Smooth muscle cell (in vitro differentiated cells): ENCODE results near the gene FAAH. TPM values are rescaled to one million over a fixed set of nuclear protein-coding genes. Genes with fewer than 3 reads are reported as not detected.

Experiments
- DNase-seq: peaks from one replicate; lab custom pipeline; 2025; ENCODE audit not compliant: unreplicated experiment; lab: John Stamatoyannopoulos, UW
- H2AFZ ChIP-seq: fragments of 200-600 bp; sonication (generic); 2 replicates; pipeline ENCODE4 v1.6.0; 2016; ENCODE audit warnings: antibody characterized with exemption, low read depth, mild to moderate bottlenecking
- H3F3A ChIP-seq: fragments of 200-600 bp; sonication (generic); 2 replicates; pipeline ENCODE4 v1.6.0; 2017; ENCODE audit warnings: antibody characterized with exemption, low read depth
- H3K27ac ChIP-seq: fragments of 200-600 bp; sonication (generic); 2 replicates; pipeline ENCODE4 v1.5.1; 2016; ENCODE audit warnings: low read depth, mild to moderate bottlenecking
- H3K27me3 ChIP-seq: fragments of 200-600 bp; sonication (generic); 2 replicates; pipeline ENCODE4 v1.6.1; 2016; ENCODE audit warnings: low read depth, mild to moderate bottlenecking
- H3K36me3 ChIP-seq: fragments of 200-600 bp; sonication (generic); 2 replicates; pipeline ENCODE4 v1.5.1; 2016; ENCODE audit warnings: low read depth
- H3K4me1 ChIP-seq: fragments of 200-600 bp; sonication (generic); 2 replicates; pipeline ENCODE4 v1.5.1; 2016; ENCODE audit warnings: low read depth
- H3K4me2 ChIP-seq: fragments of 200-600 bp; sonication (generic); 2 replicates; pipeline ENCODE4 v1.6.0; 2016; ENCODE audit warnings: mild to moderate bottlenecking
- H3K4me3 ChIP-seq: fragments of 200-600 bp; sonication (generic); 2 replicates; pipeline ENCODE4 v1.5.1; 2016; ENCODE audit warnings: mild to moderate bottlenecking
- H3K79me2 ChIP-seq: fragments of 200-600 bp; sonication (generic); 2 replicates; pipeline ENCODE4 v1.6.0; 2016; ENCODE audit warnings: low read depth, mild to moderate bottlenecking
- H3K9ac ChIP-seq: fragments of 200-600 bp; sonication (generic); 2 replicates; pipeline ENCODE4 v1.6.0; 2016; ENCODE audit warnings: low read depth
- H3K9me3 ChIP-seq: fragments of 200-600 bp; sonication (generic); replicated peaks from 2 replicates; pipeline ENCODE4 v1.5.1; 2016; ENCODE audit warnings: low read depth
- H4K20me1 ChIP-seq: fragments of 200-600 bp; sonication (generic); 2 replicates; pipeline ENCODE4 v1.6.0; 2016; ENCODE audit warnings: low read depth
- WGBS: methylation state at CpG from one replicate; pipeline ENCODE4 v1.1.7; 2016; ENCODE audit warnings: low lambda C conversion rate; 5-methylcytosine and 5-hydroxymethylcytosine counted together
- polyA plus RNA-seq: library from polyadenylated mRNA; unstranded; fragments of >200 nt; fragmentation: Nextera tagmentation; extraction: Ambion mirVana; gene quantifications from 2 replicates; pipeline ENCODE4 v1.2.1, GENCODE V29; 2016
- total RNA-seq: library from RNA; depleted of rRNA; stranded (reverse); fragments of >200 nt; gene quantifications from 2 replicates; pipeline ENCODE4 v1.2.3, GENCODE V29; 2014
- TF ChIP-seq, protein P1 (sequence below): fragments of 200-600 bp; sonication (generic); IDR thresholded peaks from 2 replicates; pipeline ENCODE4 v1.5.1; 2017; ENCODE audit warnings: borderline replicate concordance, mild to moderate bottlenecking, antibody characterized with exemption; ENCODE audit not compliant: insufficient read depth, poor library complexity, severe bottlenecking

Gene FAAH
- total and polyA plus RNA-seq, 2 experiments from 2014 or later, result 5.7 to 11.1 TPM

DNA sequence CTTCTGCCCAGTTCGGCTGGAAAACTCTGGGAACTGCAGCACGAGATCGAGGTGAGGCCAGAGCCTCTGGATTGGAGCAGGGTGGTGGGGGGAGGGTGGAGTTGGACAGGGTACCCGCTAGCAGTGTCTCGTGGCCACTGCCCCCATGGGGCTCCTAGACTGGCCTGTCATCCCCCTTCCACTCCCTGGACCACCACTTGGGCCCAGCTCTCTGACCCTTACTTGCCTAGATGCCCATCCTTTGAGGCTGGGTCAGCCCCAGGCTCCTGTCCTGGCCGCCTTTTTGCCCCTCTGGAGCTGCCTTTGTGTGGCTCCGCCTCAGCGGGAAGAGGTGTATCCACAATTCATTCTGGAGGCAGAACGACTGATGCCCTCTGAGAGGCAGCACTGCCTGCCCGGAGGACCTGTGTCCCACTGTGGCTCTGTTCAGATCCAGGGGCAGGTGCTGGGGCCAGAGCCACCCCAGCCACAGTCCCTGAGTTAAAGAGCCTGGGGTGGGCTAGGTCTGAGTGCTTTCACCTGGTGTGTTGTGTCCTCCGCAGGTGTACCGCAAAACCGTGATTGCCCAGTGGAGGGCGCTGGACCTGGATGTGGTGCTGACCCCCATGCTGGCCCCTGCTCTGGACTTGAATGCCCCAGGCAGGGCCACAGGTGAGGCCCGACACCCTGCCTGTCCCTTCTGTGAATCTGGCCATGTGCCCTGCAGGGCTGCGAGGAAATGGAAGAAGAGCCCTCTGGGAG lies 17.7 kb downstream of the FAAH start:
- no peak overlapping the region for H2AFZ ChIP-seq
- WGBS, result 85% methylated on average over 14 of the region's 16 CpGs
- H4K20me1 ChIP-seq, result no peaks in the 10 kb centered on the region
- peaks cover 5% of the 10 kb centered on the region for H3K4me1 ChIP-seq
- no peaks in the 10 kb centered on the region for H3K9me3 ChIP-seq
- TF ChIP-seq, protein P1, sequence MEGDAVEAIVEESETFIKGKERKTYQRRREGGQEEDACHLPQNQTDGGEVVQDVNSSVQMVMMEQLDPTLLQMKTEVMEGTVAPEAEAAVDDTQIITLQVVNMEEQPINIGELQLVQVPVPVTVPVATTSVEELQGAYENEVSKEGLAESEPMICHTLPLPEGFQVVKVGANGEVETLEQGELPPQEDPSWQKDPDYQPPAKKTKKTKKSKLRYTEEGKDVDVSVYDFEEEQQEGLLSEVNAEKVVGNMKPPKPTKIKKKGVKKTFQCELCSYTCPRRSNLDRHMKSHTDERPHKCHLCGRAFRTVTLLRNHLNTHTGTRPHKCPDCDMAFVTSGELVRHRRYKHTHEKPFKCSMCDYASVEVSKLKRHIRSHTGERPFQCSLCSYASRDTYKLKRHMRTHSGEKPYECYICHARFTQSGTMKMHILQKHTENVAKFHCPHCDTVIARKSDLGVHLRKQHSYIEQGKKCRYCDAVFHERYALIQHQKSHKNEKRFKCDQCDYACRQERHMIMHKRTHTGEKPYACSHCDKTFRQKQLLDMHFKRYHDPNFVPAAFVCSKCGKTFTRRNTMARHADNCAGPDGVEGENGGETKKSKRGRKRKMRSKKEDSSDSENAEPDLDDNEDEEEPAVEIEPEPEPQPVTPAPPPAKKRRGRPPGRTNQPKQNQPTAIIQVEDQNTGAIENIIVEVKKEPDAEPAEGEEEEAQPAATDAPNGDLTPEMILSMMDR, result peak; percentile 52
- no peak overlapping the region for H3K9ac ChIP-seq
- H3K27ac ChIP-seq, result no peak overlapping the region
- no peaks in the 10 kb centered on the region for H3K36me3 ChIP-seq
- no peak overlapping the region for H3K4me3 ChIP-seq
- DNase-seq, result no peak
- H3F3A ChIP-seq, result no peaks in the 10 kb centered on the region
- H3K4me2 ChIP-seq, result no peak overlapping the region
- H3K79me2 ChIP-seq, result no peaks in the 10 kb centered on the region
- H3K27me3 ChIP-seq, result no peaks in the 10 kb centered on the region

DNA sequence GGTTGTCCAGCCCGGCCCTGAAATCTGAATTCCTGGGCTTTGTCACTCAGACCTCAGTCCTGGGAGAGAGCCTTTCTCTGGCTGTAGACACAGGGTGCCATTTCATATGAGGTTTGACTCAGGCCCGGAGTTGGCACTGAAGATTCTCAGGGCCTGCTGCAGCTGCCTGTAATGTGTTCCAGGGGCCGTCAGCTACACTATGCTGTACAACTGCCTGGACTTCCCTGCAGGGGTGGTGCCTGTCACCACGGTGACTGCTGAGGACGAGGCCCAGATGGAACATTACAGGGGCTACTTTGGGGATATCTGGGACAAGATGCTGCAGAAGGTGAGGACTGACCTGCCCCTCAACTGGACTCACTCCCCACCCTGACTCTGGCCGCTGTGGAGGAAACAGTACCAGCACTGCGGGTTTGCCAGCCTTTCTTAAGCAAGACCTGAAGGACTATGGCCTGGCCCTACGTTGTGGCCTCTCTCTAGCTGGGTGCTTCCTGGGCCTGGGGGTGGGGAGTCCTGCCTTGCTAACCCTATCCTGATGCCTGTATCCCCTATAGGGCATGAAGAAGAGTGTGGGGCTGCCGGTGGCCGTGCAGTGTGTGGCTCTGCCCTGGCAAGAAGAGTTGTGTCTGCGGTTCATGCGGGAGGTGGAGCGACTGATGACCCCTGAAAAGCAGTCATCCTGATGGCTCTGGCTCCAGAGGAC lies 18.9 kb downstream of the FAAH start:
- H2AFZ ChIP-seq, result no peak overlapping the region
- no peak overlapping the region for H3K27ac ChIP-seq
- TF ChIP-seq, protein P1, result no peak
- no peaks in the 10 kb centered on the region for H3K36me3 ChIP-seq
- no peaks in the 10 kb centered on the region for H3F3A ChIP-seq
- no peaks in the 10 kb centered on the region for H3K27me3 ChIP-seq
- H3K9me3 ChIP-seq, result no peaks in the 10 kb centered on the region
- no peak for DNase-seq
- no peaks in the 10 kb centered on the region for H3K4me1 ChIP-seq
- no peaks in the 10 kb centered on the region for H3K79me2 ChIP-seq
- no peak overlapping the region for H3K9ac ChIP-seq
- no peaks in the 10 kb centered on the region for H4K20me1 ChIP-seq
- H3K4me3 ChIP-seq, result no peak overlapping the region
- 82% methylated on average over 13 of the region's 13 CpGs for WGBS
- no peak overlapping the region for H3K4me2 ChIP-seq

DNA sequence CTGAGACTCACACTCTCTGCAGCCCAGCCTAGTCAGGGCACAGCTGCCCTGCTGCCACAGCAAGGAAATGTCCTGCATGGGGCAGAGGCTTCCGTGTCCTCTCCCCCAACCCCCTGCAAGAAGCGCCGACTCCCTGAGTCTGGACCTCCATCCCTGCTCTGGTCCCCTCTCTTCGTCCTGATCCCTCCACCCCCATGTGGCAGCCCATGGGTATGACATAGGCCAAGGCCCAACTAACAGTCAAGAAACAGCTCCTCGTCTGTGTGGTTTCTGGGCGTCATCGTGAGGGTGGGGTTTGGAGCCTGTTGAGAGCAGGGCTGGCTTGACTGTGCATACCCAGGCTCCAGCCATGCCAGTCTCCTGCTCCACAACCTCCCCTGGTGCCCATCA lies 19.5 kb downstream of the FAAH start:
- TF ChIP-seq, protein P1, result peak; percentile 35

More for the DNA sequence above, 19.5 kb downstream of the FAAH start:
- Histone ChIP-seq H3K4me1 (no peaks in the 10 kb centered on the region), H3K27ac (no peak overlapping the region), H3K4me2 (no peak overlapping the region), H4K20me1 (no peaks in the 10 kb centered on the region), H3K9ac (no peak overlapping the region), H3K79me2 (no peaks in the 10 kb centered on the region), H3K4me3 (no peak overlapping the region), H3K9me3 (no peaks in the 10 kb centered on the region), H3K27me3 (no peaks in the 10 kb centered on the region), H3K36me3 (no peaks in the 10 kb centered on the region), H2AFZ (no peak overlapping the region), H3F3A (no peaks in the 10 kb centered on the region)
- no peak for DNase-seq
- 81% methylated on average over 7 of the region's 7 CpGs for WGBS
